Left ventricle myocardium inferior (tissue), 1 donor: ENCODE measurements around the gene PEMT. TPM values are rescaled to one million over a fixed set of nuclear protein-coding genes. Genes with fewer than 3 reads are reported as not detected.

Experiments
- DNase-seq: peaks from one replicate; pipeline ENCODE4 v3.0.0-alpha.2; 2020
- H3K27ac ChIP-seq: fragments of 200-600 bp; replicated peaks from 2 replicates; pipeline ENCODE4 v1.8.0; 2021
- H3K27me3 ChIP-seq: fragments of 200-600 bp; 2 replicates; pipeline ENCODE4 v1.8.0; 2021; ENCODE audit warnings: low read depth
- H3K36me3 ChIP-seq: fragments of 200-600 bp; 2 replicates; pipeline ENCODE4 v1.8.0; 2021
- H3K4me1 ChIP-seq: fragments of 200-600 bp; 2 replicates; pipeline ENCODE4 v1.8.0; 2021
- H3K4me3 ChIP-seq: fragments of 200-600 bp; 2 replicates; pipeline ENCODE4 v1.8.0; 2021; ENCODE audit warnings: mild to moderate bottlenecking, moderate library complexity
- H3K9me3 ChIP-seq: fragments of 200-600 bp; replicated peaks from 2 replicates; pipeline ENCODE4 v1.8.0; 2021
- CTCF ChIP-seq: fragments of 200-600 bp; IDR thresholded peaks from 2 replicates; pipeline ENCODE4 v1.8.0; 2021; ENCODE audit warnings: antibody characterized with exemption, mild to moderate bottlenecking, borderline replicate concordance
- intact Hi-C: fragments of 100-400 bp; cut with micrococcal nuclease; formaldehyde crosslinking; loops from one replicate; pipeline ENCODE4 v1.11.0; 2022
- total RNA-seq: library from RNA; stranded (reverse); fragmentation: NEBNext Ultra II Directional; extraction: Animal tissue kit (Norgen Biotek cat#: 25700); gene quantifications from one replicate; pipeline ENCODE4 v1.2.1, GENCODE V29; 2021
- donor health status: DM: no; HTN: yes; CAD: no; lungs with severe emphysema.

The PEMT gene
- total RNA-seq, 1 donor from 2014 or later: 18.8 TPM

- no peak overlapping the region for H3K27ac ChIP-seq
- TF ChIP-seq CTCF: no peak
- H3K9me3 ChIP-seq: no peaks in the 10 kb centered on the region
- DNase-seq: peak; percentile 5
- H3K4me3 ChIP-seq: no peak overlapping the region
- intact Hi-C loops: loop anchor here (10.0 kb wide), 1 partner anchor 62 kb away; no protein-coding TSS in a partner anchor
- H3K36me3 ChIP-seq: no peaks in the 10 kb centered on the region
- peaks cover 18% of the 10 kb centered on the region for H3K4me1 ChIP-seq
- no peaks in the 10 kb centered on the region for H3K27me3 ChIP-seq
Observed at GRCh38 chr17:17502741-17503565, 88.6 kb downstream of the PEMT start.

GRCh38 chr17:17500999-17501605, 90.4 kb downstream of the PEMT start:
- DNase-seq: no peak
- Histone ChIP-seq H3K9me3 (no peaks in the 10 kb centered on the region), H3K27ac (no peak overlapping the region), H3K36me3 (no peaks in the 10 kb centered on the region), H3K27me3 (no peaks in the 10 kb centered on the region), H3K4me3 (no peak overlapping the region), H3K4me1 (peaks cover 13% of the 10 kb centered on the region)
- intact Hi-C loops: loop anchor here (10.0 kb wide), 1 partner anchor 64 kb away; no protein-coding TSS in a partner anchor
- no peak for TF ChIP-seq CTCF

- Histone ChIP-seq H3K4me3 (no peak overlapping the region), H3K27me3 (no peaks in the 10 kb centered on the region), H3K9me3 (no peaks in the 10 kb centered on the region), H3K4me1 (peaks cover 26% of the 10 kb centered on the region), H3K36me3 (no peaks in the 10 kb centered on the region), H3K27ac (no peak overlapping the region)
- intact Hi-C loops: loop anchor here (10.0 kb wide), 2 partner anchors 65 to 145 kb away; no protein-coding TSS in a partner anchor
- no peak for DNase-seq
- TF ChIP-seq CTCF: no peak
Observed at GRCh38 chr17:17499402-17500145, 91.9 kb downstream of the PEMT start.

- no peak overlapping the region for H3K27ac ChIP-seq
- TF ChIP-seq CTCF: no peak
- no peaks in the 10 kb centered on the region for H3K27me3 ChIP-seq
- H3K36me3 ChIP-seq: no peaks in the 10 kb centered on the region
- intact Hi-C loops: loop anchor here (10.0 kb wide), 1 partner anchor 144 kb away; no protein-coding TSS in a partner anchor
- no peak for DNase-seq
- peaks cover 35% of the 10 kb centered on the region for H3K4me1 ChIP-seq
- no peak overlapping the region for H3K4me3 ChIP-seq
- H3K9me3 ChIP-seq: no peaks in the 10 kb centered on the region
Observed at GRCh38 chr17:17498606-17499301, 92.8 kb downstream of the PEMT start.
